Measurements from ENCODE around the gene IRGC.

The IRGC gene

DNA sequence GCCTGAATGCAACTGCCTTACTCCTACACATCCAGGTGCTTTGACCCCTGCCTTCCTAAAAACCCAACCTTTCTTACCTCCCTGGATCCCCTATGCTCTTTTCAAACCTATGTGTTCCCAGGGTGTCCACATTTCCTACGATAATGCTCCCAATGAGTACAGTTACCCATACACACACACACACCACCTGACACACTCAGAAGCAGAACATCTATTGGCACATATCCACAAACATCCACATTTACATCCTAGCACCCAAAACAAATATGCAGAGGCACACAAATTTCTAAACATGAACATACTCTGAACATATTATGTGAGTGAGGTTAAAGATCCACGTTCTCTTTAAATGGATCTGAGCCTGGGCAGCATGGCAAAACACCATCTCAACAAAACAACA, 23.5 kb upstream of the IRGC start:
- DNase-seq: no peak

DNA sequence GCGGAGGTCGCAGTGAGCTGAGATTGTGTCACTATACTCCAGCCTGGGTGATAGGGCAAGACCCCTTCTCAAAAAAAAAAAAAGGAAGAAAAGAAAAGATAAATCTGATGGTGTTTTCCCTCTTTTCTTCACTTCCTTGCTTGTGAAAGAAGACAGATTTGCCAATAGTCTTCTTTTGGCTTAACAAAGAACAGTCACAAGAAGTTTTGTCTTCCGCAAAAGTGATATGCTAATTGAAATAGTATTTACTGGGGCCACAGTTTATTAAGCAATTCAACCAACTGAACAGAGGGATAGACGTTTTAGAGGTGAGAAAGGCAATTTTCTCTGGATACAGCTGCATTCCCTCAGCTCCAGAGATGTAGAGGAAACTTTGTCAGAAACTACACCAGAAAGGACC, 23.0 kb upstream of the IRGC start:
- no peak for DNase-seq

DNA sequence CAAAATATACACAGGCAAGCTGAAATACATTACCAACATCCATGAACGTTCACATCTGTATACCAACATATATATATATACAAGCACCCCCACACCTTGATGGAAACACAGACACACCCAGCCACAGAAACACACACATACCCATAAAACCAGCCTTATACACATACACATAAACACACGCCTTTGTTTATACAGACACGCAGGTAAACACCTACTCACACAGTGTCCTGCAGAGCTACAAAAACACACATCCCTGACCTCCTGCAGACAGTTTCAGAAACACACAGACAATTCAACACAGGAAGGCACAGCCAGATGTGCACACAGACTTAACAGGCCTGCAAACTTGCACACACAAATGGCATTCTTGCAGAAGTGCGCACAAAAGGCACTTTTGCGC, 21.3 kb upstream of the IRGC start:
- DNase-seq: no peak

DNA sequence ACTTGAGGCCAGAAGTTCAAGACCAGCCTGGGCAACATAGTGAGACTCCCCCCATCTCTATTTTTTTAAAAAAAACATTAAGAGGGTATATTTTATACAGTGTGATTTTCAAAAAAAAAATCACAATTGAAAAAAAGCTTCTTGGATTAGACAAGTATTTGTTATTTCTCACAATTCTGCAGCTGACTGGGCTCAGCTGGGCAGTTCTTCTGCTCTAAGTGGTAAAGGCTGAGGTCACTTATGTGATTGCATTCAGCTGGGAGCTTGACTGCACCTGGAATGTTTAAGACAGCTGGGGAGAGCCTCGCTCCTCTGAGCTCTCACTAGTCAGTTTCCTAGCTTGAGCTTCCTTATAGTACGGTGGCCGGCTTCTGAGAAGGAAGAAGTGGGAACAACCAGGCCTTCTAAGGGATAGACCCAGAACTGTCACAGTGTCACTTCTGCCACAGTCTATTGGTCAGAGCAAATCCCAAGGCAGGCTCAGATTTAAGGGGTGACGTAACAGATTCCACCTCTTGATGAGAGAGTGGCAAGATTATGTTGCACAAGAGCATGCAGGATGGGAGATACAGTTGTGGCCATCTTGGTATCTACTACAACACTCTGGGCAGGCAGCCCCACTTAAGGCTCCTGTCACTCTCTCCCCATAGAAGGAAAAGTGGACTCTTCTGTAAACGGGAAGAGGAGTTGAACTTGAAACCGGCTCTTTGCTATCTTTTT, 19.7 kb upstream of the IRGC start:
- DNase-seq: no peak

DNA sequence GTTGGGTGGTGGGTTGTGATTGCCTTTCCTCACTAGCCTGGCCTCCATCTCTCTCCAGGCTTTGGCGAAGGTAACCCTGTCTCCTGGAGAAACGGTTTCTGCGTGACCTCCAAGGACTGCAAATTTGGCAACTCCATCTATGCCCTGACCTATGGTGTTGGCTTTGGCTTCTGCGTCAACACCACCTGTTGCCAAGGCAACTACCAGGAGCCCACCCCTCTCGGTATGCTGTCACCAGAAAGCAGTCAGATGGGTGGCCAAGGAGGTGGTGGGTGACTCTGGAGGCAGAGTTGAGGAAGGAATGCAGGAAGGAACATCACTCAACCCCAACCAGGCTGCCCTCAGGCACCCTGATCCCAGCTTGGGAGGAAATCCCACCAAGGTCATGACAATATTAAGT, 18.6 kb upstream of the IRGC start:
- no peak for DNase-seq

DNA sequence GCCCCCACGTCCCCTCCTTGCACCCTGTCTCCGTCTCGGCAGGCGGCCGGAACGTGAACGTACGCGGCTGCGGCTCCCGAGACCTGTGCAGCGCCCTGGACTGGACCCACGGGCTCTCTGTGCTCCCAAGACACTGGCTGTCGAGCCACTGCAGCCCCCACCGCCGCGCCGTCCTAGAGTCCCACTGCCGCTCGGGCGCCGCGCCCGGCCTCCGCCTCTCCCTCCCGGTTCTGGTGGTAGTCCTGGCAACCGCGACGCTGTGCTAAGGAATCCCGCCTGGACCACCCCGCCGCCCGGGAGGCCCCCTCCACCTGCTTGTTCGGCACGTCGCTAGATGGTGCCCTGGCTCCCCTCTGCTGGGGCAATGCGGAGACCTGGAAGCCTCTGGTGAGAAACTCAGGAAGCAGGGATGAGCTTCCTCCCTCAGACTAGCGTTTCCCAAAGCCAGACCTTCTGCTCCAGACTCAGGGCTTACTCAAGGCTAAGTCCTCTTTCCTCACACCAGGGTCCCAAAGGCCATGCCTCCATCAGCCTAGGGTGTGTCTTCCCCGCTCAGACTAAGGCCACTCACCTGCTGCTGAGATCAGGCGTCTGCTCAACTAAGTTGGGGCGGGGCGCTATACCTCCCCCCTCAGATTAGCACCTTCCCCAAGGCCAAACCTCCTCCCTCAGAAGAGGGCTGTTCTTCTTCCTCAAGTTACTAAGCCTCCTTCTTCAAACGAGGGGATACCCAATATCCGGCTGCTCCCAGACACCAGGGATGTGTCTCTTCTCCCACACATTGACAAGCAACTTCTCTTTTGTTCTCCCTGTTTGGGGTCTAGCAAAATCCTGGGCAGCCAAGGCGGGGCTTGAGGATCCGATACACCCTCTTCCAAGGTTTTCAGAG, 16.1 kb upstream of the IRGC start:
- no peak for DNase-seq

DNA sequence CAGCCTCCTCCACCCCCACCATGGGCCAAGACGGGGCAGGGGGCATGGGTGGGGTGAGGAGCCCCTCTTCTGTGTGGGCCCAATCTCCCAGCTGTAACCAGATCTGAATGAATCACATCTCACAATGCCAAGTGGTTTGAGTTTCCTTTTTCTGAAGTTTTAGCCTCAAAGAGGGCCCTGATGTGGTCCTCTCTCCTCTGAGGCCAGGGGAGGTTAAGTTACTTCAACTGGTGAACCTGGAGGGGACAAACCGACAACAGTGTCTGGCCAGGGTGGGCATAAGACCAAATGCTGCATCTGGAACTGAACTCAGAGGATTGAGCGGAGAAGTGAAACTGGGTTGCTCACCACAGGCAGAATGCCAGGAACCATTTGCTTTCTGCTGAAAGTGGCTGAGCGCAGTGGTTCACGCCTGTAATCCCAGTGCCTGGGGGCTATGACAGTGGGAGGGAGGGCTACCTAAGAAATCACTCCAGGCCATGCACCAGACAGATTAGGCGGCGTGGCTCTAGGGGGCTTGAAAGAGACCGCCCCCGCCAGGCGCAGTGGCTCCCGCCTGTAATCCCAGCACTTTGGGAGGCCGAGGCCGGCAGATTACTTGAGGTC, 15.4 kb upstream of the IRGC start:
- DNase-seq: no peak

DNA sequence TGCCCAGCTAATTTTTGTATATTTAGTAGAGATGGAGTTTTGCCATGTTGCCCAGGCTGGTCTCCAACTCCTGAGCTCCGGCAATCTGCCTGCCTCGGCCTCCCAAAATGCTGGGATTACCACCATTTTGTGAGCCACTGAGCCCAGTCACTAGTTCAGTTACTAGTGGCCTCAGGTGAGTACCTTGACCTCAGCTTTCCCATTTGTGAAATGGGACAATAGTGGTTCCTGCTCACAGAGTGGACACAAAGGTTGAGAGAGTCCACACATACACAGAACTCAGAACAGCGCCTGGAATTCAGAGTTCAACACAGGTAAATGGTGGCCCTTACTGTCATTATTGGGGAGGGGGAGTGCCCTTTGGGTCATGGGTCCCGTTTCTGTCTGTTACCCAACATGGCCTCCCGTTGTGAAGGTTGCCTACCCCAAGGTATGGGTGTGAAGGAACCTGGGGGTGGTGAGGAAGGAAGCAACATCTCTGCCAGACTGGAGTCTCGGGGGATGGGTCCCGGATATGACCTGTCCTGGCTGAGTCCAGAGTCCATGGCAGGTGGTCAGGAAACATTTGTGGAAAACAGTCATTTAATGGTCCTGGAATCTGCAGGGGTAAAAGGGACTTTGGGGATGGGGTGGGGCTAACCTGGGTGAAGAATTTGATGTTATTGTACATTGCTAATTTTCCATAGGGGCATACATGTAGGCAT, 11.7 kb upstream of the IRGC start:
- DNase-seq: no peak

DNA sequence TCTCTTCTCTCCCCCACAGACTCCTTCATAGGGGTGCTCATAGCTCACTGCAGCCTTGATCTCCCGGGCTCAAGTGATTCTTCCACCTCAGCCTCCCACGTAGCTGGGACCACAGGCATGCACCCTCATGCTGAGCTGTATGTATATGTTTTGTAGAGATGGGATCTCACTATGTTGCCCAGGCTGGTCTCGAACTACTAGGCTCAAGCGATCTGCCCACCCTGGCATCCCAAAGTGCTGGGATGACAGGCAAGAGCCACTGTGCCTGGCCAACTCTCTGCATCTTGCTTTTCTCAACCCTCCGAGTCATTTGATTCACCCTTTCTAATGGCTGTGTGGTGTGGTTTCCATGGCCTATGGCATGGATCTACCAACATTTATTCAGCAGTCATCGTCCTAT, 10.1 kb upstream of the IRGC start:
- DNase-seq: no peak

DNA sequence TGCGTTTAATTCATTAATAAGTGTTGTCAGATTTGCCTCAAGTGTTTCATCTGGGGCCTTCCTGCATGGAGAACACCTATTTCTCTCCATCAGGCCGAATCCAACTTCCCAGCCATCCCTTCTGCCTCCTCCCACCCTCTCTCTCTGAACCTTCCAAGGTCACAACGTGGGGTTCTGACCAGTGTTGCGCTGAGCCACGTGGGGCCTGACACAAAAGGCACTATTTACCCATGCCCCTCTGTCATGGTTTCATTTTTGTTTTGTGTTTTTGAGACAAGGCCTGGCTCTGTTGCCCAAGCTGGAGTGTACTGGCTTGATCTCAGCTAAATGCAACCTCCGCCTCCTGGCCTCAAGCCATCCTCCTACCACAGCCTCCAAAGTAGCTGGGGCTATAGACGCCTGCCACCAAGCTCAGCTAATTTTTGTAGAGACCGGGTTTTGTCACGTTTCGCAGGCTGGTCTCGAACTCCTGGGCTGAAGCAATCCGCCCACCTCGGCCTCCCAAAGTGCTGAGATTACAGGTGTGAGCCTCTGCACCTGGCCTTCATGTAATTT, 8.6 kb upstream of the IRGC start:
- DNase-seq: no peak

DNA sequence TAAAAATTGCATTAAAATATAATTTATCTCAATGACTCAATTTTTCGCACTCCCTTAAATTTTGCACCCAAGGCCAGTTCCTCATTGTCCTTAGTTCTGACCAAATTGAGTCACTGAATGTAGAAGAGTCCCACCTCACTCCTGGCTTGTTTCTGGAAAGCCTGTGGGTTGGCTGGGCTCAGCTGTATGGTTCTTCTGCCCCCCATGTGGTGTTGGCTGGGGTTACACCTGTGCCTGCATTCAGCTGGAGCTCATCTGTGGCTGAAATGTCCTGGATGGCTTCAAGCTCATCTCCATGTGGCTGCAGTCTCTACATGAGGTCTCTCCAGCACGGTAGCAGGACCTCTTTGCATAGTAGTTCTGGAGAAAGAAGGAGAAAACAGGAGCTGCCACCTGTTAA, 7.2 kb upstream of the IRGC start:
- no peak for DNase-seq

DNA sequence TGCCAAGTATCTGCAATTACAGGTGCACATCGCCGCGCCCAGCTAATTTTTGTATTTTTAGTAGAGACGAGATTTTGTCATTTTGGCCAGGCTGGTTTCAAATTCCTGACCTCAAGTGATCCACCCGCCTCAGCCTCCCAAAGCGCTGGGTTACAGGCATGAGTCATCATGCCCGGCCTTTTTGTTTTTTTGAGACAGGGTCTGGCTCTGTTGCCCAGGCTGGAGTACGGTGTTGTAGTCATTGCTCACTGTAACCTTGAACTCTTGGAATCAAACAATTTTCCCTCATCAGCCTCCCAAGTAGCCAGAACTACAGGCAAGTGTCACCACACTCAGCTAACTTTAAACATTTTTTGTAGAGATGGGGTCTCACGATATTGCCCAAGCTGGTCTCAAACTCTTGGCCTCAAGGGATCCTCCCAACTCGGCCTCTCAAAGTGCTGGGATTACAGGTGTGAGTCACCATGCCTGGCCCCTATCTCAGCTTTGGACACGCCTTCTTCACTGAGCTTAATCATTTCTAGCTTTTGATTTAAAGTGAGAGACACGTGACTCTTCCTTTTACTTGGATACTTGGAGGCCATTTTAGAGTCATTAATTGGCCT, 4.0 kb upstream of the IRGC start:
- no peak for DNase-seq

DNA sequence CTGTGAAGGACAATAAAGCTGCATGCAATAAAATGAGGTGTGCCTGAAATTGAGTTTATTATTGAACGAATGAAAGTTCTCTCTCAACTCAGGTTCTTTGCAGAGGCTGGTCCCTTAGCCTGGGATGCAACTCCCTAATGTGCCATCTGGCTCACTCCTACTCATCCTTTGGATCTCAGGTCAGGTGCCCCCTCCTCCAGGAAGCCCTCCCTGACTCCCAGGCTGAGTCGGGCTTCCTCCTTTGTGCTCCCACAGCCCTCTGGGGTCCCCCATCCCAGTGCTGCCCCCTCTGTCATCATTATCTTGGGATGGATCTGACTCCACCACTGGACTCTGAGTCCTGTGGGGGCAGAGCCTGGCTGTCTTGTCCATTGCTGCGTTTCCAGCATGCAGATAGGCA, 2.7 kb upstream of the IRGC start:
- DNase-seq: no peak

DNA sequence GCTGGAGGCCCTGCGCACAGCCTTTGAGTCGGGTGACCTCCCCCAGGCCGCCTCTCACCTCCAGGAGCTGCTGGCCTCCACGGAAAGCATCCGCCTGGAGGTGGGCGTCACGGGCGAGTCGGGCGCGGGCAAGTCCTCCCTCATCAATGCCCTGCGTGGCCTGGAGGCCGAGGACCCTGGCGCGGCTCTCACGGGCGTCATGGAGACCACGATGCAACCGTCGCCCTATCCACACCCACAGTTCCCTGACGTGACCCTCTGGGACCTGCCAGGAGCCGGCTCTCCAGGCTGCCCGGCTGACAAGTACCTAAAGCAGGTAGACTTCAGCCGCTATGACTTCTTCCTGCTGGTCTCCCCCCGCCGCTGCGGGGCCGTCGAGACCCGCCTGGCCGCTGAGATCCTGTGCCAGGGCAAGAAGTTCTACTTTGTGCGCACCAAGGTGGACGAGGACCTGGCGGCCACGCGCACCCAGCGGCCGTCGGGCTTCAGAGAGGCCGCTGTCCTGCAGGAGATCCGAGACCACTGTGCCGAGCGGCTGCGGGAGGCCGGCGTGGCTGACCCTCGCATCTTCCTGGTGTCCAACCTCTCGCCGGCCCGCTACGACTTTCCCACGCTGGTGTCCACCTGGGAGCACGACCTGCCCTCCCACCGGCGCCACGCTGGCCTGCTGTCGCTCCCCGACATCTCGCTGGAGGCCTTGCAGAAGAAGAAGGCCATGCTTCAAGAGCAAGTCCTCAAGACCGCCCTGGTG, 2.9 kb downstream of the IRGC start:
- DNase-seq: no peak

DNA sequence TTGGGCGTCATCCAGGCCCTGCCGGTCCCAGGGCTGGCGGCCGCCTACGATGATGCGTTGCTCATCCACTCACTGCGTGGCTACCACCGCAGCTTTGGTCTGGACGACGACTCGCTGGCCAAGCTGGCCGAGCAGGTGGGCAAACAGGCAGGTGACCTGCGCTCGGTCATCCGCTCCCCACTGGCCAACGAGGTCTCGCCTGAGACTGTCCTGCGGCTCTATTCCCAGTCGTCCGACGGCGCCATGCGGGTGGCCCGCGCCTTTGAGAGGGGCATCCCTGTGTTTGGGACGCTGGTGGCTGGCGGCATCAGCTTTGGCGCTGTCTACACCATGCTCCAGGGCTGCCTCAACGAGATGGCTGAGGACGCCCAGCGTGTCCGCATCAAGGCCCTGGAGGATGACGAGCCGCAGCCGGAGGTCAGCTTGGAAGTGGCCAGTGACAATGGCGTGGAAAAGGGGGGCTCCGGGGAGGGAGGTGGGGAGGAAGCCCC, 3.5 kb downstream of the IRGC start:
- no peak for DNase-seq

DNA sequence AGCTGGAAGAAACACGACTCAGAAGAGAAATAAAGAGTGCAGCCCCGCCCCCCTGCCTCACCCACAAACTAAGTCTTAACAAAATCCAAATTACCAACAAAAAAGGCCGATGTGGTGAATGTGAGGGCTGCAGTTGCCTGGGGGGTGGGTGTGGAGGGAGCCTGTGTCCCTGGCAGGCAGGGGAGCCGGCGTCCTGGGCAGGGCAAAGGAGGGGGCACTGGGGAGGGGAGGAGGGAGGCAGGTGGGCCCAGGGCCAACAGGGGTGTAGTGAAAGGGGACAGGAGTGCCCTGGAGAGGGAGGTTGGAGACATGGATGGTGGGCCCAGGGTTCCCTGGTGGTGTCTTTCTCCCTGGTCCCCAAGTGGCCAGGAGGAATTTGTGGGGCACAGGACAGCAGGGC, 4.0 kb downstream of the IRGC start:
- no peak for DNase-seq

DNA sequence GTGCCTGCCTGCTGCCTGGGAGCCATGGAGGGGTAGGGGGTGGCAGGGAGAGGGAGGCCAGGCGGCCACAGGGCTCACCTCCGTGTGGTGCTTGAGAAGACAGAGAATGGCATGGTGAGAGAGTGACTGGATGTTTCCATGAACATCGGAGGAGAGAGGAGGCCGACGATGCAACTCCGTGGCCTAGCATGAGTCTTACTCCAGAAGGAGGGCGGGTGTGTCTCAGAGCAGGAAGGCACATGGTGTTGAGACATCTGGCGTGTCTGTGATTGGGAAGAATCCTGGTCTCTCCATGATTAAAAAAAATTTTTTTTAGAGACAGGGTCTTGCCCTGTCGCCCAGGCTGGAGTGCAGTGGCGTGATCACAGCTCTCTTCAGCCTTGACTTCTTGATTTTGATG, 5.1 kb downstream of the IRGC start:
- DNase-seq: no peak

DNA sequence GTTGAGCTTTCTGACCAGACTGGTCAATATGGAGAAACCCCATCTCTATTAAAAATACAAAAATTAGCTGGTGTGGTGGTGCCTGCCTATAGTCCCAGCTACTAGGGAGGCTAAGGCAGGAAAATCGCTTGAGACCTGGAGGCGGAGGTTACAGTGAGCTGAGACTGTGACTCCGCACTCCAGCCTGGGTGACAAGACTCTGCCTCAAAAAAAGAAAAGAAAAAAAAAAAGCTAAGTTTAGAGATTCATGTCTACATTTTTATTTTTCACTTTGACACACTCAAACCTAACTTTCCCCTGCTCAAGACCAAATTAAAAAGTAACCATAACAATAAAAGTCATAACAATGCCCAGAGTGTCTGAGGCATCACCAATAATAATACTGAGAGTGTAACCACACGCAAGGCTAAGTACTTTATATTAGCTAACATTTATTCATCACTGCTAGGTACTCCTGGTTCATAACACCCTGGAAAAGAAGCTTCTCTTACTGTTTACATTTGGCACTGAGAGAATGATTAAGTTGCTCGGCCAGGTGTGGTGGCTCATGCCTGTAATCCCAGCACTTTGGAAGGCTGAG, 5.7 kb downstream of the IRGC start:
- no peak for DNase-seq

DNA sequence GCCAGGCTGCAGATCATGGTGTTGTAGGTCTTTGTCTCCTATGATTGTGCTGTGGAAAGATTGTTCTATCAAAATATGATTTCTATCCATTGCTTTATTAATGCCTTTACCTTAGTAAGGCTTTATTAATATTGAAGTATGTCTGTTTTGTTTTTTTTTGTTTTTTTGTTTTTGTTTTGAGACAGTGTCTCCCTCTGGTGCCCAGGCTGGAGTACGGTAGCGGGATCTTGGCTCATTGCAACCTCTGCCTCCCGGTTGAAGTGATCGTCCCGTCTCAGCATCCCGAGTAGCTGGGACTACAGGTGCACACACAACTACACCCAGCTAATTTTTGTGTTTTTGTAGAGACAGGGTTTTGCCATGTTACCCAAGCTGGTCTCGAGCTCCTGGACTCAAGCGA, 7.7 kb downstream of the IRGC start:
- no peak for DNase-seq

DNA sequence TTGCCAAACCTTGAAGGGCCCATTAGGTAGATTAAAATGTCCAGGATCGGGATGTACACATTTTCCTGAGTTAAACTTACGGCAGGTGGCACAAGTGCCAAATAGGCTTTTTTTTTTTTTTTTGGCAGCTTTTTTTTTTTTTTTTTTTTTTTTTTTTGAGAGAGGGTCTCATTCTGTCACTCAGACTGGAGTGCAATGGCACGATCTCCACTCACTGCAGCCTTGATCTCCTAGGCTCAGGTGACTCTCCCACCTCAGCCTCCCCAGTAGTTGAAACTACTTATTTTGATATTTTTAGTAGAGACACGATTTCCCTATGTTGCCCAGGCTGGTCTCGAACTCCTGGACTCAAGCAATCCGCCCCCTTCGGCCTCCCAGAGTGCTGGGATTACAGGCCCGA, 9.0 kb downstream of the IRGC start:
- DNase-seq: no peak

DNA sequence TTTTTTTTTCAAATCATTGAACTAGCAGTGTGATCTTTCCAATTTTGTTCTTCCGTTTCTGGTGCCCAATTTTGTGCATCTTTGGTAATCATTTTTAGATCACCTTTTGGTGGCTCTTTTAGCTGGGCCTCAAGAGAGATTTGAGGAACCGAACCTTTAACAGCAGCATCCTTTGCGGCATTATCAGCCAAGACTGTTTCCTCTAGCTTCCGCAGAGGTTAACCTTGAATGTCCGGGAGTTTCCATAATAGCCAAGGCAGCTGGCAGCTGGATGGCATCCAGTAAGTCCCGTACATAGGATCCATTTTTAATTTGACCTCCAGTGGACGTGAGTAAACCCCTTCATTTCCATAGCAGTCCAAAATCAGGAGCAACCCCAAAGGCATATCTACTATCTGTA, 9.6 kb downstream of the IRGC start:
- DNase-seq: no peak
